Stimulated activated CD4-positive, alpha-beta T cell treated with anti-CD3 and anti-CD28 coated beads, Interleukin-15, amount 100 ng/mL, for 48 hours (primary cell): ENCODE data around the gene SPRR5.

ENCODE experiments used
- DNase-seq, 2 donors: peaks; one replicate each; pipeline ENCODE4 v3.0.0-alpha.2; 2020; ENCODE audit warnings: low read depth in 2 of 2

SPRR5 gene

DNA sequence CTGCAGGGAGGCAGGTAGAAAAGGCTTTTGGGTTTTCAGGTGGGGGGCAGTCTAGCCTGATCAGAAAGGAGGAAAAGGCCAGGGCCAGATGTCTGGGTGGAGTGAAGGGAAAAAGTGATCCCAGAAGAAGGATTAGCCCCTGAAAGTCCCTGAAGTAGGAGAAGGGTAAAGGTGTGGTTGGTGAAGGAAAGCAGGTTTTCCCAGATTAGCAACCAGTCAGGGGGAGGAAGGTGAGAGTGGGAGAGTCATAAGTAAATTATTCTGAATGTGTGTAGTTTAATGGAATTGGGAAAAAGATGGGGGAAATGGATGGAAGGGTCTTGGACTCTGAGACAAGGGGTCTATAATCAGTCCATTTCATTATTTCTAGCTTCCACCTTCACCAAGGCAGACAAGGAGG, 36.2 kb downstream of the SPRR5 start:
- DNase-seq = no peak

DNA sequence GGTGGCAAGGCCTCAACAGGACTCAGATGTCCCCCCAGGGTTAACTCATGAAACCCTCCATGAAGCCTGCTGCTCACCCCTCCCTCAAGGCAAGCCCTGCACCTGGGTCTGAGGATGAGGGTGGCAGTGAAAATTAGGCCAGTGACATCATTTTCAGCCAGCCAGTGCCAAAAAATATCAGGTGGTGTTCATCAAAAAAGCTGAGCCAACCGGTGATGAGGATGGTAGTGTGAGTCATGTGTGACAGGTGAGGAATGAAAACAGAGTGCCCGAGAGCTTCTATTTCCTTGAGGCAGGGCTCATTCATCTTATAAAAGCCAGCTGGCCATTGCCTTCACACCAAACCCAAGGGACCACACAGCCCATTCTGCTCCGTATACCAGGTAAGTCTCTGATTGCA, 36.7 kb downstream of the SPRR5 start, which contains the start of gene SPRR1A:
TSS of gene SPRR1A (plus strand) at position 339 of the 400 bp plus-strand sequence. CDS start 1,150 bp downstream, outside the sequence.
- DNase-seq = no peak

DNA sequence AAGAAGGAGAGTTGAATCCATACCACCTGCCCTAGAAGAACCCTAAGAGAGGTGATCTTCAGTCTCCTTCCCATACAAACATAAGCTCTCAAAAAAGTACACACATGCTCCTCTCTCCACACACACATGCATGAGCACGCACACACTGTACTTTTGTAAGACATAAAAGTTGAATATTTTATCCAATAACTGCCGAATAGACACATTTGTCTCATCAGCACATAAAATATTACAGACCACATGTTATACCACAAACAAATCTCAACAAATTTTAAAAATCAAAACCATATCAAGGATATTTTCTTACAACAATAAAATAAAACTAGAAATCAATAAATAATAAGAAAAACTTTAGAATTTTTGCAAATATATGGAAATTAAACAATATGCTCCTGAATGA, 39.6 kb downstream of the SPRR5 start:
- no peak for DNase-seq

DNA sequence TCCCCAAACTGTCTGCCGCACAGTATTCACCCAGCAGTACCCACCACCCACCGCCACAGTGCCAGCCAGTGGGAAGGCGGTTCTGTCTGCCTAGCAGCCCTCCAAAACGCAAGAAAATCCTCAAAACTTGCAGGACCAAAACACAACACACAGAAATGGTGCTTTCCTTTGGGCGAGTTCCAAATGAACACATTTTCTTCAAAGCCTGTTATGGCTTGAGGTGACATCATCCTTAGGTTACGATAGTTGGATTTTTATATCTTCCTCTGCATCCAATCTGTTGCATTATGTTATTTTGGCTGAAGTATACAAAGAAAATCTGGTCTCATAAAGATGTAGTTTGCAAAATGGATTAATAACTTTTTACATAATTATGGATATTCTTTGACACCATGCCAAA, 46.2 kb downstream of the SPRR5 start:
- DNase-seq = no peak

DNA sequence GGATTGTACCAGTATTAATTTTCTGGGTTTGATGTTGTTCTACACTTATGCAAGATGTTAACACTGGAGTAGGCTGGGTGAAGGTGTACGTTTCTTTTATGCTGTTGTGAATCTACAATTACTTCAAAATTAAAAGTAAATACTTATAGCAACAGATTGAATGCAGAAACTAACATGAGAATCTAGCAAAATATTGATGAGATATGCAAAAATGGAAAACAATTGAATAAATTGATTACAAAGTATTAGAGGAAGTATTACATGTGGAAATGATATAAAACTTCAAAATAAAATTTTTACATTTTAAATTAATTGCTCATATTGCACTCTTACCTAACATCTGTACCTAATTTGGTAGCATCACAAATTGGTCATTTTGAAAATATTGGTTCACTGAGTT, 48.8 kb downstream of the SPRR5 start:
- DNase-seq = no peak

DNA sequence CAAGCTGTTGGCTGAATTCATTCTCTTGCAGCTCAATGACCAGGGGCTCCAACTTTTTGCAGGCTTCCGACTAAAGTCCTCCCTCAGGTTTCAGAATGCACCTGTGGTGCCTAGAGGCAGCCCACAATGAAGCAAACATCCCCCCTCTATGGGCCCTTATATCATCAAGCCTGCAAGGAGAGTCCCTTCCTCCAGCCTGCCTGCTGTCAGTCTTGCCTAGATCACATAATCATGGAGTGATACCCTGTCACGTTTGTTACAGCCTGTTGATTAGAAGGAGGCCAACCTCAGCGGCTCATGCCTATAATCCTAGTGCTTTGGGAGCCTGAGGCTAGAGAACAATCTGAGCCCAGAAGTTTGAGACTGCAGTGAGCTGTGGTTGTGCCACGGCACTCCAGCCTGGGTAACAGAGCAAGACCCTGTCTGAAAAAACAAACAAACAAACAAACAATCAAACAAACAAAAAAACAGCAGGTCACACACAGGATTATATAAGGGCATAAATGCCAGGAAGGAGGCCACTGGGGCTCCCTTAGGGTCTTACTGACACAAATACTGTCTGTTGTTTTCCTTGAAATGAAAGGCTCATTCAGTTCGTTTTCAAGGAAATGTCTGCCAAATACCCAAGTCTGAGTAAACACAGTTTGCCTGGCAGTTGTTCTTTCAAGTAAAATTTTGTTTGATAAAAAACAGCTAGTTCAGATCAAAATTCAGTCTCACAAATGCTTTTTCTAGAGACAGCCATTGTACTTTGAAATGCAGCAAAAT, 49.8 kb downstream of the SPRR5 start:
- no peak for DNase-seq

DNA sequence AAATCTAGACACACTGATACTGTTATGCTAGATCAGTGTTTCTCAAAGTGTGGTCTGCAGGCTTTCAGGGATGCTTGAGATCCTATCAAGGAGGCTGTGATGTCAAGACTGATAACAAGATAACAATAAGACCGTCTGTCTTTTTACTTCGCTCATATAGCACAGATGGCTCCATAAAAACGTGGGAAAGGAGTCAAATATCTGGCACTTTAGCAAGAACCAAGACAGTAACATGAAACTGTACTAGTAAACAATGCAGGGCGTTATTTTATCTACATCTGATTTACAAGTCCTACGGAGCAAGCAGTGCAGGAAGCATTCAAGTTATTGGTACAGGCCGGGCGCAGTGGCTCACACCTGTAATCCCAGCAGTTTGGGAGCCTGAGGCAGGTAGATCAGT, 50.9 kb downstream of the SPRR5 start:
- DNase-seq = no peak

DNA sequence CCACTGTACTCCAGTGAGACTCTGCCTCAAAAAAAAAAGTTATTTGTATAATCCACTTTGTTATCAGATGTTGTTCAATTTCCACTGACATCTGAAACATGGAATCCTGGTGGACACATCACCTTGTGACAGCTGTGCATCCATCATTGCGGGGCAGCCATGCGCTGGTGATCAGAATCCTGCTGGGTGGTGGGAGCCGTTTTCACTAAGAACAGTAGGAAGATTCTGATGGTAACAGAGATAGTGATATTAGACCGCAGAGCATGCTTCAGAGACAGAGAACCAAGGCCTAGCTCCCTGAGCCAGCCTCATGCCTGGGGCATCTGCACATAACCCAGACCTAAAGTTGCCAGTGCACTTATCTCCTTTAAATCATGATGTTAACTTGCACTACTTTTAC, 51.5 kb downstream of the SPRR5 start:
- DNase-seq = no peak
